HEK293 (cell line): ENCODE measurements around the gene ANKRD13A.
"Not testable (repeated sequence)": the region's sequence is repeated elsewhere in the genome, so short reads cannot be mapped to it uniquely, and the experiment has no call there.

ENCODE experiments used
- CTCF ChIA-PET: fragments of 350-600 bp; formaldehyde crosslinking; extraction: SDS; loops from one replicate; lab custom pipeline; 2021; ENCODE audit warnings: antibody characterized with exemption; lab: Yijun Ruan, JAX
- POLR2A ChIA-PET: fragments of 300-600 bp; formaldehyde crosslinking; extraction: SDS; loops from one replicate; lab custom pipeline; 2020; ENCODE audit warnings: antibody characterized with exemption, inconsistent platforms; lab: Yijun Ruan, JAX
- H3K27ac ChIP-seq: fragments of 200-500 bp; sonication (Bioruptor generic); 2 replicates; pipeline ENCODE4 v1.5.1; 2014; ENCODE audit warnings: low read depth, low read length, control low read depth, inconsistent platforms; ENCODE audit errors: extremely low read depth
- H3K36me3 ChIP-seq, 2 experiments: fragments of 200-500 bp in 1 of 2; sonication (Bioruptor generic) in 1 of 2; 1 replicate in 1 of 2; 2 replicates in 1 of 2; pipeline ENCODE4 v1.5.1; 2014 to 2017; ENCODE audit warnings: inconsistent platforms in 2 of 2, low read length in 2 of 2; ENCODE audit not compliant: control insufficient read depth in 2 of 2, insufficient read depth in 1 of 2
- H3K4me1 ChIP-seq: fragments of 200-500 bp; sonication (Bioruptor generic); 2 replicates; pipeline ENCODE4 v1.5.1; 2014; ENCODE audit warnings: mild to moderate bottlenecking, low read length, inconsistent platforms; ENCODE audit not compliant: control insufficient read depth, insufficient read depth
- H3K4me3 ChIP-seq: 2 replicates; pipeline ENCODE4 v1.5.1; 2011; ENCODE audit warnings: low read depth, mild to moderate bottlenecking, control low read depth, low read length, moderate library complexity
- H3K9me3 ChIP-seq: fragments of 200-500 bp; sonication (Bioruptor generic); 2 replicates; pipeline ENCODE4 v1.5.1; 2014; ENCODE audit warnings: low read depth, low read length, inconsistent platforms; ENCODE audit not compliant: control insufficient read depth, insufficient read depth
- MYNN ChIP-seq: fragments of 450-650 bp; formaldehyde crosslinking; IDR thresholded peaks from 2 replicates; pipeline ENCODE4 v1.5.1; 2016; ENCODE audit warnings: missing biosample characterization, missing genetic modification characterization, borderline replicate concordance
- MZF1 ChIP-seq: fragments of 450-650 bp; formaldehyde crosslinking; IDR thresholded peaks from 2 replicates; pipeline ENCODE4 v1.5.1; 2017; ENCODE audit warnings: missing biosample characterization, missing genetic modification characterization, borderline replicate concordance
- SP3 ChIP-seq: fragments of 450-650 bp; formaldehyde crosslinking; IDR thresholded peaks from 2 replicates; pipeline ENCODE4 v1.5.1; 2016; ENCODE audit warnings: missing biosample characterization, missing genetic modification characterization
- SP7 ChIP-seq: fragments of 450-650 bp; formaldehyde crosslinking; IDR thresholded peaks from 2 replicates; pipeline ENCODE4 v1.5.1; 2016; ENCODE audit warnings: missing biosample characterization, missing genetic modification characterization
- ZBTB17 ChIP-seq: fragments of 450-650 bp; formaldehyde crosslinking; IDR thresholded peaks from 2 replicates; pipeline ENCODE4 v1.5.1; 2016; ENCODE audit warnings: missing biosample characterization, missing genetic modification characterization
- ZBTB48 ChIP-seq: fragments of 450-650 bp; formaldehyde crosslinking; IDR thresholded peaks from 2 replicates; pipeline ENCODE4 v1.5.1; 2016; ENCODE audit warnings: missing biosample characterization, missing genetic modification characterization
- ZEB2 ChIP-seq: fragments of 450-650 bp; formaldehyde crosslinking; IDR thresholded peaks from 2 replicates; pipeline ENCODE4 v1.5.1; 2016; ENCODE audit warnings: missing biosample characterization, missing genetic modification characterization
- ZFP69B ChIP-seq: fragments of 450-650 bp; formaldehyde crosslinking; IDR thresholded peaks from 2 replicates; pipeline ENCODE4 v1.5.1; 2016; ENCODE audit warnings: missing biosample characterization, missing genetic modification characterization
- ZNF138 ChIP-seq: fragments of 450-650 bp; formaldehyde crosslinking; IDR thresholded peaks from 2 replicates; pipeline ENCODE4 v1.5.1; 2016; ENCODE audit warnings: missing biosample characterization, missing genetic modification characterization, borderline replicate concordance
- ZNF157 ChIP-seq: fragments of 450-650 bp; formaldehyde crosslinking; IDR thresholded peaks from 2 replicates; pipeline ENCODE4 v1.5.1; 2016; ENCODE audit warnings: missing biosample characterization, missing genetic modification characterization
- ZNF2 ChIP-seq: fragments of 450-650 bp; formaldehyde crosslinking; IDR thresholded peaks from 2 replicates; pipeline ENCODE4 v1.5.1; 2016; ENCODE audit warnings: missing biosample characterization, missing genetic modification characterization
- ZNF366 ChIP-seq: fragments of 450-650 bp; formaldehyde crosslinking; conservative IDR thresholded peaks from 2 replicates; pipeline ENCODE4 v1.5.1; 2016; ENCODE audit warnings: missing biosample characterization, missing genetic modification characterization
- ZNF394 ChIP-seq: fragments of 450-650 bp; formaldehyde crosslinking; IDR thresholded peaks from 2 replicates; pipeline ENCODE4 v1.5.1; 2016; ENCODE audit warnings: missing biosample characterization, missing genetic modification characterization, mild to moderate bottlenecking, moderate library complexity, borderline replicate concordance
- ZNF670 ChIP-seq: fragments of 450-650 bp; formaldehyde crosslinking; IDR thresholded peaks from 2 replicates; pipeline ENCODE4 v1.5.1; 2016; ENCODE audit warnings: missing biosample characterization, missing genetic modification characterization, low read depth
- TF ChIP-seq, protein P1 (sequence below): fragments of 450-650 bp; formaldehyde crosslinking; IDR thresholded peaks from 2 replicates; pipeline ENCODE4 v1.5.1; 2016; ENCODE audit warnings: missing biosample characterization, missing genetic modification characterization
- TF ChIP-seq, protein P2 (sequence below): fragments of 450-650 bp; formaldehyde crosslinking; IDR thresholded peaks from 2 replicates; pipeline ENCODE4 v1.5.1; 2017; ENCODE audit warnings: missing biosample characterization, mild to moderate bottlenecking, missing genetic modification characterization, moderate library complexity
- TF ChIP-seq, protein P3 (sequence below): fragments of 450-650 bp; formaldehyde crosslinking; IDR thresholded peaks from 2 replicates; pipeline ENCODE4 v1.5.1; 2017; ENCODE audit warnings: missing biosample characterization, missing genetic modification characterization
- TF ChIP-seq, protein P4 (sequence below): fragments of 450-650 bp; formaldehyde crosslinking; optimal IDR thresholded peaks from 2 replicates; pipeline ENCODE3; 2016; ENCODE audit warnings: missing biosample characterization, mild to moderate bottlenecking, missing genetic modification characterization

Gene ANKRD13A

DNA sequence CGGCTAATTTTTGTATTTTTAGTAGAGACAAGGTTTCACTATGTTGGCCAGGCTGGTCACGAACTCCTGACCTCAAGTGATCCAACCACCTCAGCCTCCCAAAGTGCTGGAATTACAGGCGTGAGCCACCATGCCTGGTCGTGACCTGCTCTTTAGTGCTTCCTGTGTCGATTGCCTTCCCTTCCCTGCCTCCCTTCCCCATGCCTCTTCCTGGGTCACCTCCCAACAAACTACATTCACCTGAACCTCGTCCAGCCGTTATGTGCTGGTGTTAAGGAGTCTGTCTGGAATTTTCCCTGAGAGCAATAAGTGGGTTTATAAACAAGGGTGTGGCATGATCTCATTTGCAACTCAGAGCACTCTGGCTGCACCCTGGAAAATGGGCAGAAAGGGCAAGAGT lies 81.2 kb downstream of the ANKRD13A start:
- H3K4me3 ChIP-seq = no peak overlapping the region
- H3K9me3 ChIP-seq = no peaks in the 10 kb centered on the region
- ChIA-PET CTCF (interaction anchor here (0.6 kb wide), 1 partner anchor 450 kb away, joined by 3 read pairs; no protein-coding TSS in a partner anchor), POLR2A (no interaction called here)
- no peaks in the 10 kb centered on the region for H3K36me3 ChIP-seq
- no peaks in the 10 kb centered on the region for H3K4me1 ChIP-seq
- TF ChIP-seq ZNF157 (tag by site-specific recombination) = no peak
- TF ChIP-seq ZFP69B (tag by site-specific recombination) = no peak
- no peak for TF ChIP-seq ZNF394
- H3K27ac ChIP-seq = no peak overlapping the region

DNA sequence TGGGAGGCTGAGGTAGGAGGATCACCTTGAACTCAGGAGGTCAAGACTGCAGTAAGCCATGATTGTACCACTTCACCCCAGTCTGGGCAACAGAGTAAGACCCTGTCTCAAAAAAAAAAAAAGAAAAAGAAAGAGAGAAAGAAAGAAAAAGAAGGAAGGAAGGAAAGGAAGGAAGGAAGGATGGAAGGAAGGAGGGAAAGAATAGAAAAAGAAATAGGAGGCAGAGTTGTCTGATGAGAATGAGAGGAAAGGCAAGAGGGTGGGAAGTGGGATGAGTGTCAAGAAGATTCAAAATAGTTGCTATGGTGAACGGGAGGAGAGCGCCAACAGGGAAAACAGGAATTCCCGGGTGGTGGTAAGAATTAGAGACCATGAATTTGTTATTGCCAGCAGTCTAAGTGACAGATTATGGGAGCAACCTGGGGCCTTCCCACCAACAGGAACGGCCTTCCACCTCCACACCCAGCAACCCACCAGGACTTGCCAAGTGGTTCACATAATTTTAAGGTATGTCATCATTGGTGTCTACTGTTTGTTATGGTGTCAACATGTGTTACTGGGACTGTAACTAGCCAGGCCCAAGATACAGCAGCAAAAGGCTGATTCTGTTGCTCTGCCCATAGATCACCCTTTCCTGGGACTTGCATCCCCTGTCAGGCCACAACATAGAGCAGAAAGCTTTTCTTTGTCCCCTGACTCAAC lies 85.2 kb downstream of the ANKRD13A start:
- POLR2A ChIA-PET = no interaction called here
- CTCF ChIA-PET = interaction anchor here (0.6 kb wide), 1 partner anchor 347 kb away, joined by 8 read pairs; no protein-coding TSS in a partner anchor
- H3K4me3 ChIP-seq = no peak overlapping the region
- no peaks in the 10 kb centered on the region for H3K36me3 ChIP-seq
- no peaks in the 10 kb centered on the region for H3K4me1 ChIP-seq
- TF ChIP-seq ZNF366 (tag by site-specific recombination) = peak; percentile 73
- TF ChIP-seq, protein P1, sequence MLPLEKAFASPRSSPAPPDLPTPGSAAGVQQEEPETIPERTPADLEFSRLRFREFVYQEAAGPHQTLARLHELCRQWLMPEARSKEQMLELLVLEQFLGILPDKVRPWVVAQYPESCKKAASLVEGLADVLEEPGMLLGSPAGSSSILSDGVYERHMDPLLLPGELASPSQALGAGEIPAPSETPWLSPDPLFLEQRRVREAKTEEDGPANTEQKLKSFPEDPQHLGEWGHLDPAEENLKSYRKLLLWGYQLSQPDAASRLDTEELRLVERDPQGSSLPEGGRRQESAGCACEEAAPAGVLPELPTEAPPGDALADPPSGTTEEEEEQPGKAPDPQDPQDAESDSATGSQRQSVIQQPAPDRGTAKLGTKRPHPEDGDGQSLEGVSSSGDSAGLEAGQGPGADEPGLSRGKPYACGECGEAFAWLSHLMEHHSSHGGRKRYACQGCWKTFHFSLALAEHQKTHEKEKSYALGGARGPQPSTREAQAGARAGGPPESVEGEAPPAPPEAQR (tag by site-specific recombination) = no peak
- TF ChIP-seq ZNF670 (tag by site-specific recombination) = no peak
- no peaks in the 10 kb centered on the region for H3K9me3 ChIP-seq
- no peak overlapping the region for H3K27ac ChIP-seq

DNA sequence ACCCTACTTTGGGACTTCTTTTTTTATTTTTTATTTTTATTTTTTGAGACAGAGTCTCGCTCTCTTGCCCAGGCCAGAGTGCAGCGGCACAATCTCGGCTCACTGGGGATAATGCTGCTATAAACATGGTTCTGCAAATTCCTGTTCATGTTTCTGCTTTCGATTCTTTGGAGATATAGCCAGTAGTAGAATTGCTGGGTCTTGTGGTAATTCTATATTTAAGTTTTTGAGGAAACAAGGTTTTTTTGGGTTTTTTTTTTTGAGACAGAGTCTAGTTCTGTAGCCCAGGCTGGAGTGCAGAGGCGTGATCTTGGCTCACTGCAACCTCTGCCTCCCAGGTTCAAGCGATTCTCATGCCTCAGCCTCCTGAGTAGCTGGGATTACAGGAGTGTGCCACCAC lies 89.0 kb downstream of the ANKRD13A start:
- H3K4me1 ChIP-seq, H3K4me3 ChIP-seq, POLR2A ChIA-PET, H3K27ac ChIP-seq, H3K36me3 ChIP-seq, H3K9me3 ChIP-seq: not testable (repeated sequence)
- CTCF ChIA-PET = interaction anchor here (0.7 to 1.1 kb wide), 2 partner anchors 14 to 343 kb away, joined by 3 to 6 read pairs; no protein-coding TSS in a partner anchor

DNA sequence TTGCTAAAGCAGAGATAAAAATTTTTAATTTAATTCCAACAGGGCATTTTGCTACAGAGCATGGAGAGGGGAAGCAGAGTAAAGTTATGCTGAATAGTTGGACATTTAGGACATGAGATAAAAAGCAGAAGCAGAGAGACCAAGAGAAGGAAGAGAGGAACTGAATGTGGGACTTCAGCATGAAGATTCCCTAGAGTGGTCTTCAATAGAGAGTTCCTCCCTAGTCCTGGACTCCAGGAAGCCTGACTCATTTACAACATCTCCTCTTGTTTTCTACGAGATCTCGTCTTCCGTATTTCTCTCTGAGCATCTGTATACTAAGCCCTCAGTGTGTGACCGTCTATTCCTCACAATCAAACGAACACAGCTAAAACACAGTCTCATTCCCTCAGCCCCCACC lies 89.7 kb downstream of the ANKRD13A start:
- no peak overlapping the region for H3K27ac ChIP-seq
- POLR2A ChIA-PET = no interaction called here
- no peak overlapping the region for H3K4me3 ChIP-seq
- CTCF ChIA-PET = interaction anchor here (1.8 kb wide), 1 partner anchor 12 kb away, joined by 11 read pairs; no protein-coding TSS in a partner anchor
- no peaks in the 10 kb centered on the region for H3K36me3 ChIP-seq
- H3K9me3 ChIP-seq = no peaks in the 10 kb centered on the region
- H3K4me1 ChIP-seq = no peaks in the 10 kb centered on the region
- TF ChIP-seq ZNF138 (tag by site-specific recombination) (no peak), SP3 (tag by site-specific recombination) (no peak), MZF1 (no peak), ZBTB17 (tag by site-specific recombination) (no peak), SP7 (tag by site-specific recombination) (no peak), ZNF2 (tag by site-specific recombination) (no peak), MYNN (tag by site-specific recombination) (no peak), ZBTB48 (tag by site-specific recombination) (no peak), ZEB2 (no peak)
- TF ChIP-seq, protein P2, sequence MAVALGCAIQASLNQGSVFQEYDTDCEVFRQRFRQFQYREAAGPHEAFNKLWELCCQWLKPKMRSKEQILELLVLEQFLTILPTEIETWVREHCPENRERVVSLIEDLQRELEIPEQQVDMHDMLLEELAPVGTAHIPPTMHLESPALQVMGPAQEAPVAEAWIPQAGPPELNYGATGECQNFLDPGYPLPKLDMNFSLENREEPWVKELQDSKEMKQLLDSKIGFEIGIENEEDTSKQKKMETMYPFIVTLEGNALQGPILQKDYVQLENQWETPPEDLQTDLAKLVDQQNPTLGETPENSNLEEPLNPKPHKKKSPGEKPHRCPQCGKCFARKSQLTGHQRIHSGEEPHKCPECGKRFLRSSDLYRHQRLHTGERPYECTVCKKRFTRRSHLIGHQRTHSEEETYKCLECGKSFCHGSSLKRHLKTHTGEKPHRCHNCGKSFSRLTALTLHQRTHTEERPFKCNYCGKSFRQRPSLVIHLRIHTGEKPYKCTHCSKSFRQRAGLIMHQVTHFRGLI (tag by site-specific recombination) = no peak
- TF ChIP-seq, protein P3, sequence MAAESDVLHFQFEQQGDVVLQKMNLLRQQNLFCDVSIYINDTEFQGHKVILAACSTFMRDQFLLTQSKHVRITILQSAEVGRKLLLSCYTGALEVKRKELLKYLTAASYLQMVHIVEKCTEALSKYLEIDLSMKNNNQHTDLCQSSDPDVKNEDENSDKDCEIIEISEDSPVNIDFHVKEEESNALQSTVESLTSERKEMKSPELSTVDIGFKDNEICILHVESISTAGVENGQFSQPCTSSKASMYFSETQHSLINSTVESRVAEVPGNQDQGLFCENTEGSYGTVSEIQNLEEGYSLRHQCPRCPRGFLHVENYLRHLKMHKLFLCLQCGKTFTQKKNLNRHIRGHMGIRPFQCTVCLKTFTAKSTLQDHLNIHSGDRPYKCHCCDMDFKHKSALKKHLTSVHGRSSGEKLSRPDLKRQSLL (tag by site-specific recombination) = no peak
- TF ChIP-seq, protein P4, sequence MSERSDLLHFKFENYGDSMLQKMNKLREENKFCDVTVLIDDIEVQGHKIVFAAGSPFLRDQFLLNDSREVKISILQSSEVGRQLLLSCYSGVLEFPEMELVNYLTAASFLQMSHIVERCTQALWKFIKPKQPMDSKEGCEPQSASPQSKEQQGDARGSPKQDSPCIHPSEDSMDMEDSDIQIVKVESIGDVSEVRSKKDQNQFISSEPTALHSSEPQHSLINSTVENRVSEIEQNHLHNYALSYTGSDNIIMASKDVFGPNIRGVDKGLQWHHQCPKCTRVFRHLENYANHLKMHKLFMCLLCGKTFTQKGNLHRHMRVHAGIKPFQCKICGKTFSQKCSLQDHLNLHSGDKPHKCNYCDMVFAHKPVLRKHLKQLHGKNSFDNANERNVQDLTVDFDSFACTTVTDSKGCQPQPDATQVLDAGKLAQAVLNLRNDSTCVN (tag by site-specific recombination) = no peak
